HG03039 (cell line): ENCODE results near the gene MTUS2.

Experiments
- ATAC-seq: cut with Tn5 transposase; IDR thresholded peaks from one replicate; pipeline ENCODE4 v1.9.1; 2021; ENCODE audit warnings: mild to moderate bottlenecking, moderate library complexity; ENCODE audit not compliant: unreplicated experiment

The MTUS2 gene

GRCh38 chr13:29103065-29103800, 283.1 kb downstream of the MTUS2 start:
- ATAC-seq, result no peak

GRCh38 chr13:29104461-29104860, 284.3 kb downstream of the MTUS2 start:
- ATAC-seq, result no peak

- ATAC-seq, result no peak
These were observed 285.6 kb downstream of the MTUS2 start for GRCh38 chr13:29105779-29106178.

- ATAC-seq, result no peak
These were observed 286.5 kb downstream of the MTUS2 start for GRCh38 chr13:29106651-29107050.

- ATAC-seq, result no peak
These were observed 288.1 kb downstream of the MTUS2 start for GRCh38 chr13:29108068-29108786.

GRCh38 chr13:29109987-29110386, 289.8 kb downstream of the MTUS2 start:
- no peak for ATAC-seq

- no peak for ATAC-seq
These were observed 291.3 kb downstream of the MTUS2 start for GRCh38 chr13:29111446-29111845.

GRCh38 chr13:29115842-29116241, 295.7 kb downstream of the MTUS2 start:
- ATAC-seq, result no peak

- ATAC-seq, result no peak
These were observed 297.5 kb downstream of the MTUS2 start for GRCh38 chr13:29117663-29118062.

- no peak for ATAC-seq
These were observed 298.3 kb downstream of the MTUS2 start for GRCh38 chr13:29118471-29118870.

- ATAC-seq, result peak; percentile 59
These were observed 305.2 kb downstream of the MTUS2 start for GRCh38 chr13:29125191-29125933.

GRCh38 chr13:29125934-29126424, 305.8 kb downstream of the MTUS2 start:
- peak; percentile 42 for ATAC-seq

GRCh38 chr13:29129616-29130015, 309.5 kb downstream of the MTUS2 start:
- ATAC-seq, result no peak

- ATAC-seq, result no peak
These were observed 311.0 kb downstream of the MTUS2 start for GRCh38 chr13:29131159-29131558.

GRCh38 chr13:29131881-29132668, 311.9 kb downstream of the MTUS2 start:
- no peak for ATAC-seq

- no peak for ATAC-seq
These were observed 316.2 kb downstream of the MTUS2 start for GRCh38 chr13:29136341-29136740.

GRCh38 chr13:29137016-29137415, 316.9 kb downstream of the MTUS2 start:
- ATAC-seq, result no peak

GRCh38 chr13:29137995-29138394, 317.9 kb downstream of the MTUS2 start:
- no peak for ATAC-seq

- ATAC-seq, result no peak
These were observed 320.1 kb downstream of the MTUS2 start for GRCh38 chr13:29140277-29140676.

- no peak for ATAC-seq
These were observed 323.7 kb downstream of the MTUS2 start for GRCh38 chr13:29143847-29144246.

GRCh38 chr13:29154390-29154789, 334.3 kb downstream of the MTUS2 start:
- ATAC-seq, result no peak
